CD14-positive monocyte (primary cell): ENCODE measurements around the gene PRR5. TPM values are rescaled to one million over a fixed set of nuclear protein-coding genes. Genes with fewer than 3 reads are reported as not detected.

ENCODE experiments used
- DNase-seq, 3 donors: peaks; one replicate each; pipeline ENCODE4 v3.0.0-alpha.2; 2011 to 2022
- H2AFZ ChIP-seq: 2 replicates; pipeline ENCODE4 v1.6.0; 2012; ENCODE audit warnings: mild to moderate bottlenecking, low read depth, low read length, inconsistent platforms; ENCODE audit not compliant: insufficient read depth, poor library complexity, severe bottlenecking
- H3K27ac ChIP-seq, 2 donors: 1 replicate in 1 of 2; 2 replicates in 1 of 2; pipeline ENCODE4 v1.5.1; 2012 to 2013; ENCODE audit warnings: low read length in 2 of 2, control low read depth in 1 of 2, inconsistent platforms in 1 of 2, low read depth in 1 of 2, mild to moderate bottlenecking in 1 of 2
- H3K27me3 ChIP-seq, 2 donors: one replicate each; pipeline versions ENCODE4 v1.6.0 to v1.6.1; 2011 to 2013; ENCODE audit warnings: low read length in 2 of 2; ENCODE audit not compliant: control insufficient read depth in 2 of 2, insufficient read depth in 2 of 2
- H3K36me3 ChIP-seq, 2 donors: replicated peaks in 1 of 2; 1 replicate in 1 of 2; 2 replicates in 1 of 2; pipeline versions ENCODE4 v1.5.1 to v1.6.1; 2012 to 2013; ENCODE audit warnings: low read length in 2 of 2, control low read depth in 1 of 2, inconsistent platforms in 1 of 2, mild to moderate bottlenecking in 1 of 2; ENCODE audit not compliant: insufficient read depth in 2 of 2, control insufficient read depth in 1 of 2
- H3K4me1 ChIP-seq, 2 donors: 1 replicate in 1 of 2; 2 replicates in 1 of 2; pipeline versions ENCODE4 v1.5.1 to v1.6.1; 2012 to 2013; ENCODE audit warnings: low read length in 2 of 2, control low read depth in 1 of 2, inconsistent platforms in 1 of 2, mild to moderate bottlenecking in 1 of 2, moderate library complexity in 1 of 2; ENCODE audit not compliant: insufficient read depth in 2 of 2, control insufficient read depth in 1 of 2
- H3K4me2 ChIP-seq: replicated peaks from 2 replicates; pipeline ENCODE3; 2012; ENCODE audit warnings: low read length, moderate library complexity, mild to moderate bottlenecking; ENCODE audit not compliant: poor library complexity, severe bottlenecking; ENCODE audit errors: extremely low read depth
- H3K4me3 ChIP-seq, 3 experiments: fragments of 200-600 bp in 1 of 3; sonication (generic) in 1 of 3; replicated peaks in 1 of 3; 1 replicate in 2 of 3; 2 replicates in 1 of 3; pipeline ENCODE4 v1.5.1; 2011 to 2013; ENCODE audit warnings: low read length in 3 of 3, mild to moderate bottlenecking in 3 of 3, control low read depth in 2 of 3, low read depth in 2 of 3, inconsistent platforms in 1 of 3, moderate library complexity in 1 of 3
- H3K79me2 ChIP-seq: 2 replicates; pipeline ENCODE4 v1.6.0; 2012; ENCODE audit warnings: mild to moderate bottlenecking, control low read depth, inconsistent platforms, low read length, moderate library complexity; ENCODE audit not compliant: insufficient read depth
- H3K9ac ChIP-seq: 2 replicates; pipeline ENCODE4 v1.6.0; 2017; ENCODE audit warnings: low read length, mild to moderate bottlenecking; ENCODE audit not compliant: insufficient read depth, poor library complexity, severe bottlenecking
- H3K9me3 ChIP-seq, 2 donors: replicated peaks in 1 of 2; 1 replicate in 1 of 2; 2 replicates in 1 of 2; pipeline versions ENCODE4 v1.5.1 to v1.6.1; 2012 to 2013; ENCODE audit warnings: low read length in 2 of 2, control low read depth in 1 of 2; ENCODE audit not compliant: control insufficient read depth in 1 of 2, insufficient read depth in 1 of 2
- H4K20me1 ChIP-seq: 2 replicates; pipeline ENCODE4 v1.6.0; 2012; ENCODE audit warnings: mild to moderate bottlenecking, low read length, control low read depth, moderate library complexity; ENCODE audit not compliant: insufficient read depth
- H3K27ac Mint-ChIP-seq, 7 donors: one replicate each; pipeline ENCODE4 v1.8.0; 2020; ENCODE audit warnings: mild to moderate bottlenecking in 7 of 7, mixed read lengths in 7 of 7, moderate library complexity in 6 of 7, inconsistent platforms in 2 of 7
- H3K27me3 Mint-ChIP-seq, 3 donors: one replicate each; pipeline ENCODE4 v1.8.0; 2021 to 2022; ENCODE audit warnings: low read depth in 3 of 3, mild to moderate bottlenecking in 3 of 3, mixed read lengths in 3 of 3, moderate library complexity in 3 of 3, inconsistent platforms in 1 of 3
- H3K36me3 Mint-ChIP-seq, 2 donors: one replicate each; pipeline ENCODE4 v1.8.0; 2020; ENCODE audit warnings: mixed read lengths in 2 of 2, inconsistent platforms in 1 of 2, mild to moderate bottlenecking in 1 of 2
- H3K4me1 Mint-ChIP-seq: one replicate; pipeline ENCODE4 v1.8.0; 2020; ENCODE audit warnings: mild to moderate bottlenecking, mixed read lengths
- H3K4me3 Mint-ChIP-seq, 2 donors: one replicate each; pipeline ENCODE4 v1.8.0; 2020; ENCODE audit warnings: mild to moderate bottlenecking in 2 of 2, mixed read lengths in 2 of 2, moderate library complexity in 1 of 2
- H3K9me3 Mint-ChIP-seq, 7 donors: one replicate each; pipeline ENCODE4 v1.8.0; 2020 to 2022; ENCODE audit warnings: mixed read lengths in 7 of 7, mild to moderate bottlenecking in 6 of 7, moderate library complexity in 6 of 7, inconsistent platforms in 2 of 7
- CTCF ChIP-seq: fragments of 200-600 bp; IDR thresholded peaks from one replicate; pipeline ENCODE4 v1.8.0; 2022; ENCODE audit warnings: antibody characterized with exemption, mild to moderate bottlenecking
- WGBS: methylation state at CpG from one replicate; pipeline ENCODE4 v1.1.5; 2013; ENCODE audit warnings: missing lambda C conversion rate; ENCODE audit not compliant: insufficient coverage; 5-methylcytosine and 5-hydroxymethylcytosine counted together
- intact Hi-C, 2 donors: fragments of 100-400 bp; cut with micrococcal nuclease; formaldehyde crosslinking; loops; one replicate each; pipeline versions ENCODE4 v1.15.0 to v1.15.1; 2023
- polyA plus RNA-seq, 3 donors: library from polyadenylated mRNA; depleted of rRNA in 1 of 3; unstranded in 2 of 3; stranded (reverse) in 1 of 3; fragments of 300-500 nt in 2 of 3; fragments of >200 nt in 1 of 3; fragmentation: Illumina TruSeq in 2 of 3; gene quantifications; 1 replicate in 2 of 3; 2 replicates in 1 of 3; pipeline ENCODE4 v1.2.3, GENCODE V29; 2012 to 2021

PRR5 gene
- polyA plus RNA-seq, 3 donors, result 0.66 to 1.5 (median 1.2) TPM

- H3K4me1 ChIP-seq, result no peaks in the 10 kb centered on the region
- intact Hi-C loops, result no loop called here
- H3K4me3 Mint-ChIP-seq, result no peak overlapping the region
- no peaks in the 10 kb centered on the region for H3K4me1 Mint-ChIP-seq
- H2AFZ ChIP-seq, result no peak overlapping the region
- TF ChIP-seq CTCF, result no peak
- H3K4me2 ChIP-seq, result no peak overlapping the region
- H3K27me3 ChIP-seq, result no peaks in the 10 kb centered on the region
- WGBS, result 65% methylated on average over 10 of the region's 13 CpGs
- no peaks in the 10 kb centered on the region for H3K36me3 Mint-ChIP-seq
- no peaks in the 10 kb centered on the region for H3K9me3 Mint-ChIP-seq
- no peak overlapping the region for H3K4me3 ChIP-seq
- H3K9me3 ChIP-seq, result no peaks in the 10 kb centered on the region
- no peaks in the 10 kb centered on the region for H3K36me3 ChIP-seq
- peaks cover 0 to 6% (median 0%) of the 10 kb centered on the region in 3 donors for H3K27me3 Mint-ChIP-seq
- H3K9ac ChIP-seq, result no peak overlapping the region
- DNase-seq, result no peak
- peak overlapping the region in 1 of 7 donors; percentile 37 for H3K27ac Mint-ChIP-seq
- no peak overlapping the region for H3K27ac ChIP-seq
- no peaks in the 10 kb centered on the region for H3K79me2 ChIP-seq
- H4K20me1 ChIP-seq, result no peaks in the 10 kb centered on the region
Observed at GRCh38 chr22:44719586-44720368, 17.8 kb downstream of the PRR5 start.

- intact Hi-C loops, result no loop called here
- no peaks in the 10 kb centered on the region for H3K9me3 Mint-ChIP-seq
- WGBS, result 100% methylated on average over 3 of the region's 7 CpGs
- H3K79me2 ChIP-seq, result no peaks in the 10 kb centered on the region
- H3K9ac ChIP-seq, result no peak overlapping the region
- H3K27me3 Mint-ChIP-seq, result peaks cover 0 to 6% (median 0%) of the 10 kb centered on the region in 3 donors
- no peaks in the 10 kb centered on the region for H3K36me3 ChIP-seq
- H3K4me3 ChIP-seq, result no peak overlapping the region
- H3K4me1 ChIP-seq, result no peaks in the 10 kb centered on the region
- DNase-seq, result no peak
- no peak overlapping the region for H3K27ac ChIP-seq
- H3K4me1 Mint-ChIP-seq, result no peaks in the 10 kb centered on the region
- no peaks in the 10 kb centered on the region for H4K20me1 ChIP-seq
- no peaks in the 10 kb centered on the region for H3K27me3 ChIP-seq
- H3K27ac Mint-ChIP-seq, result no peak overlapping the region
- H3K9me3 ChIP-seq, result no peaks in the 10 kb centered on the region
- H3K4me2 ChIP-seq, result no peak overlapping the region
- no peak overlapping the region for H3K4me3 Mint-ChIP-seq
- no peaks in the 10 kb centered on the region for H3K36me3 Mint-ChIP-seq
- H2AFZ ChIP-seq, result no peak overlapping the region
- TF ChIP-seq CTCF, result no peak
Observed at GRCh38 chr22:44721213-44721612, 19.2 kb downstream of the PRR5 start.
